Mammary epithelial cell (primary cell): ENCODE results near the gene CD160.
"Not testable (repeated sequence)": the region's sequence is repeated elsewhere in the genome, so short reads cannot be mapped to it uniquely, and the experiment has no call there.

Source experiments
- EZH2 ChIP-seq: IDR thresholded peaks from 2 replicates; pipeline ENCODE4 v1.6.1; 2012; ENCODE audit warnings: low read length, inconsistent platforms, borderline replicate concordance
- TF ChIP-seq, protein P1 (sequence below), 2 donors: IDR thresholded peaks in 1 of 2; conservative IDR thresholded peaks in 1 of 2; 2 replicates each; pipeline ENCODE4 v1.5.1; 2011 to 2012; ENCODE audit warnings: inconsistent platforms in 2 of 2, low read length in 2 of 2, mild to moderate bottlenecking in 2 of 2, control low read depth in 1 of 2, low read depth in 1 of 2; ENCODE audit not compliant: insufficient read depth in 1 of 2; ENCODE audit errors: extremely low read depth in 1 of 2

GRCh38 chr1:145686078-145686477 is 33.2 kb upstream of the CD160 start:
- not testable (repeated sequence) for TF ChIP-seq EZH2
- TF ChIP-seq, protein P1, sequence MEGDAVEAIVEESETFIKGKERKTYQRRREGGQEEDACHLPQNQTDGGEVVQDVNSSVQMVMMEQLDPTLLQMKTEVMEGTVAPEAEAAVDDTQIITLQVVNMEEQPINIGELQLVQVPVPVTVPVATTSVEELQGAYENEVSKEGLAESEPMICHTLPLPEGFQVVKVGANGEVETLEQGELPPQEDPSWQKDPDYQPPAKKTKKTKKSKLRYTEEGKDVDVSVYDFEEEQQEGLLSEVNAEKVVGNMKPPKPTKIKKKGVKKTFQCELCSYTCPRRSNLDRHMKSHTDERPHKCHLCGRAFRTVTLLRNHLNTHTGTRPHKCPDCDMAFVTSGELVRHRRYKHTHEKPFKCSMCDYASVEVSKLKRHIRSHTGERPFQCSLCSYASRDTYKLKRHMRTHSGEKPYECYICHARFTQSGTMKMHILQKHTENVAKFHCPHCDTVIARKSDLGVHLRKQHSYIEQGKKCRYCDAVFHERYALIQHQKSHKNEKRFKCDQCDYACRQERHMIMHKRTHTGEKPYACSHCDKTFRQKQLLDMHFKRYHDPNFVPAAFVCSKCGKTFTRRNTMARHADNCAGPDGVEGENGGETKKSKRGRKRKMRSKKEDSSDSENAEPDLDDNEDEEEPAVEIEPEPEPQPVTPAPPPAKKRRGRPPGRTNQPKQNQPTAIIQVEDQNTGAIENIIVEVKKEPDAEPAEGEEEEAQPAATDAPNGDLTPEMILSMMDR (conservative IDR thresholded peaks at IDR 0.05 in 1 of 2, IDR thresholded peaks at IDR 0.05 in 1 of 2; ENCODE audit: extremely low read depth in 1 of 2, insufficient read depth in 1 of 2, low read depth in 1 of 2, low read length in 2 of 2) = not testable (repeated sequence)
